IMR-90 (cell line): ENCODE measurements around the gene PLEKHB1.

Source experiments
- BHLHE40 ChIP-seq: fragments of 150-350 bp; IDR thresholded peaks from 2 replicates; pipeline ENCODE4 v1.6.1; 2016; ENCODE audit warnings: mild to moderate bottlenecking, low read depth, low read length
- CEBPB ChIP-seq: IDR thresholded peaks from 2 replicates; pipeline ENCODE4 v1.6.1; 2012; ENCODE audit warnings: low read depth, low read length, improper control_type of control experiment
- CTCF ChIP-seq: conservative IDR thresholded peaks from 2 replicates; pipeline ENCODE4 v1.5.1; 2012; ENCODE audit warnings: mild to moderate bottlenecking, low read depth, low read length, improper control_type of control experiment
- ELK1 ChIP-seq: fragments of 150-350 bp; IDR thresholded peaks from 2 replicates; pipeline ENCODE4 v1.6.1; 2016; ENCODE audit warnings: low read depth, mild to moderate bottlenecking, low read length, moderate library complexity, borderline replicate concordance
- FOS ChIP-seq: fragments of 150-350 bp; IDR thresholded peaks from 2 replicates; pipeline ENCODE4 v1.6.1; 2016; ENCODE audit warnings: low read depth, low read length
- MAFK ChIP-seq: IDR thresholded peaks from 2 replicates; pipeline ENCODE4 v1.6.1; 2012; ENCODE audit warnings: low read depth, low read length, improper control_type of control experiment
- MAZ ChIP-seq: IDR thresholded peaks from 2 replicates; pipeline ENCODE4 v1.6.1; 2012; ENCODE audit warnings: low read depth, mild to moderate bottlenecking, low read length, improper control_type of control experiment, moderate library complexity, borderline replicate concordance
- MXI1 ChIP-seq: IDR thresholded peaks from 2 replicates; pipeline ENCODE4 v1.6.1; 2012; ENCODE audit warnings: low read depth, mild to moderate bottlenecking, low read length, moderate library complexity, borderline replicate concordance
- NFE2L2 ChIP-seq: fragments of 150-350 bp; IDR thresholded peaks from 2 replicates; pipeline ENCODE4 v1.6.1; 2016; ENCODE audit warnings: low read depth, mild to moderate bottlenecking, low read length
- POLR2A ChIP-seq: IDR thresholded peaks from 2 replicates; pipeline ENCODE4 v1.6.1; 2012; ENCODE audit warnings: mild to moderate bottlenecking, low read depth, low read length
- RAD21 ChIP-seq: IDR thresholded peaks from 2 replicates; pipeline ENCODE4 v1.6.1; 2012; ENCODE audit warnings: low read length, improper control_type of control experiment
- RFX5 ChIP-seq: IDR thresholded peaks from 2 replicates; pipeline ENCODE4 v1.8.0; 2012; ENCODE audit warnings: low read depth, mild to moderate bottlenecking, low read length, moderate library complexity
- SMC3 ChIP-seq: fragments of 150-350 bp; IDR thresholded peaks from 2 replicates; pipeline ENCODE4 v1.6.1; 2016; ENCODE audit warnings: low read depth, mild to moderate bottlenecking, antibody characterized with exemption, low read length, moderate library complexity
- USF2 ChIP-seq: fragments of 150-350 bp; IDR thresholded peaks from 2 replicates; pipeline ENCODE4 v1.6.1; 2017; ENCODE audit warnings: mild to moderate bottlenecking, antibody characterized with exemption, low read length, low read depth

GRCh38 chr11:73649206-73649605, 2.8 kb downstream of the PLEKHB1 start:
- TF ChIP-seq FOS, result no peak
- no peak for TF ChIP-seq MXI1
- no peak for TF ChIP-seq CTCF
- no peak for TF ChIP-seq RAD21
- no peak for TF ChIP-seq POLR2A
- no peak for TF ChIP-seq CEBPB
- TF ChIP-seq MAZ, result no peak
- no peak for TF ChIP-seq MAFK
- no peak for TF ChIP-seq RFX5
- TF ChIP-seq NFE2L2, result no peak
- no peak for TF ChIP-seq SMC3
- TF ChIP-seq USF2, result no peak
- no peak for TF ChIP-seq ELK1
- no peak for TF ChIP-seq BHLHE40
